GM19397 (cell line): Measurements from ENCODE around the gene BOD1L1.
A peak's percentile ranks its signal among the peaks of the same experiment; 100 is the strongest.

ENCODE experiments used
- ATAC-seq: cut with Tn5 transposase; IDR thresholded peaks from one replicate; pipeline ENCODE4 v1.9.1; 2021; ENCODE audit warnings: mild to moderate bottlenecking, moderate library complexity; ENCODE audit not compliant: unreplicated experiment

Gene BOD1L1

GRCh38 chr4:13540446-13541175 is 86.9 kb downstream of the BOD1L1 start:
- no peak for ATAC-seq

- no peak for ATAC-seq
Observed at GRCh38 chr4:13539619-13540445, 87.7 kb downstream of the BOD1L1 start.

- no peak for ATAC-seq
Observed at GRCh38 chr4:13539047-13539618, 88.4 kb downstream of the BOD1L1 start.

- ATAC-seq, result no peak
Observed at GRCh38 chr4:13538427-13538973, 89.0 kb downstream of the BOD1L1 start.

- ATAC-seq, result no peak
Observed at GRCh38 chr4:13537832-13538177, 89.7 kb downstream of the BOD1L1 start.

GRCh38 chr4:13537011-13537831 is 90.3 kb downstream of the BOD1L1 start:
- no peak for ATAC-seq

- no peak for ATAC-seq
Observed at GRCh38 chr4:13536607-13537006, 90.9 kb downstream of the BOD1L1 start.

- no peak for ATAC-seq
Observed at GRCh38 chr4:13535708-13536361, 91.7 kb downstream of the BOD1L1 start.

- ATAC-seq, result no peak
Observed at GRCh38 chr4:13535118-13535517, 92.4 kb downstream of the BOD1L1 start.

GRCh38 chr4:13534344-13535063 is 93.0 kb downstream of the BOD1L1 start:
- ATAC-seq, result no peak

GRCh38 chr4:13533670-13534343 is 93.7 kb downstream of the BOD1L1 start:
- no peak for ATAC-seq

- ATAC-seq, result no peak
Observed at GRCh38 chr4:13531625-13531998, 95.9 kb downstream of the BOD1L1 start.

- ATAC-seq, result no peak
Observed at GRCh38 chr4:13530823-13531624, 96.5 kb downstream of the BOD1L1 start.

- ATAC-seq, result no peak
Observed at GRCh38 chr4:13529128-13529919, 98.2 kb downstream of the BOD1L1 start.

GRCh38 chr4:13528821-13529127 is 98.8 kb downstream of the BOD1L1 start:
- ATAC-seq, result no peak

GRCh38 chr4:13527981-13528820 is 99.3 kb downstream of the BOD1L1 start:
- peak; percentile 74 for ATAC-seq
